Measurements from ENCODE around the gene METRNL.
A peak's percentile ranks its signal among the peaks of the same experiment; 100 is the strongest.

METRNL gene

DNA sequence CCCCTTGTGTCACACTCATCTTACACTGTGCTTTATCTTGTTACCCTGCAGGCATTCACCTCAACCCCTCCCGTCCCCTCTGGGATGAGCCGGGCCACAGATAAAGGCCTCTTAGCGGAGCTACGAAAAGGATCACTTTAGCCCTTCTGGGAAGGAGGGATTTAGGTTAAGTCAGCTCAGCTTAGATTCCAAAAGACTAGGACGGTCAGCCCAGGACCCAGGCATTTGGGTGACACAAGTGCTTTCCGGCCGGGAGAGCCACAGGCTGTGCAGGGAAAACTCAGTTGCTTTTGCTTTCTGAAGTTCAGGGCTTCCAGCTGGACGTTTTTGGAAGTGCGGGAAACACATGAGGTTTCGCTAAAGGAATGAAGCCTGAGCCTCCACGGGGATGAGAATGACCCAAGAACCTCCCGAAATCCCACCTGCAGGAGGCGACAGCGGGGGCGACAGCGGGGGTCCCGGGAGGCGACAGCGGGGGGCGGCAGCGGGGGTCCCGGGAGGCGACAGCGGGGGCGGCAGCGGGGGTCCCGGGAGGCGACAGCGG, 11.6 kb upstream of the METRNL start:
- DNase-seq = no peak

DNA sequence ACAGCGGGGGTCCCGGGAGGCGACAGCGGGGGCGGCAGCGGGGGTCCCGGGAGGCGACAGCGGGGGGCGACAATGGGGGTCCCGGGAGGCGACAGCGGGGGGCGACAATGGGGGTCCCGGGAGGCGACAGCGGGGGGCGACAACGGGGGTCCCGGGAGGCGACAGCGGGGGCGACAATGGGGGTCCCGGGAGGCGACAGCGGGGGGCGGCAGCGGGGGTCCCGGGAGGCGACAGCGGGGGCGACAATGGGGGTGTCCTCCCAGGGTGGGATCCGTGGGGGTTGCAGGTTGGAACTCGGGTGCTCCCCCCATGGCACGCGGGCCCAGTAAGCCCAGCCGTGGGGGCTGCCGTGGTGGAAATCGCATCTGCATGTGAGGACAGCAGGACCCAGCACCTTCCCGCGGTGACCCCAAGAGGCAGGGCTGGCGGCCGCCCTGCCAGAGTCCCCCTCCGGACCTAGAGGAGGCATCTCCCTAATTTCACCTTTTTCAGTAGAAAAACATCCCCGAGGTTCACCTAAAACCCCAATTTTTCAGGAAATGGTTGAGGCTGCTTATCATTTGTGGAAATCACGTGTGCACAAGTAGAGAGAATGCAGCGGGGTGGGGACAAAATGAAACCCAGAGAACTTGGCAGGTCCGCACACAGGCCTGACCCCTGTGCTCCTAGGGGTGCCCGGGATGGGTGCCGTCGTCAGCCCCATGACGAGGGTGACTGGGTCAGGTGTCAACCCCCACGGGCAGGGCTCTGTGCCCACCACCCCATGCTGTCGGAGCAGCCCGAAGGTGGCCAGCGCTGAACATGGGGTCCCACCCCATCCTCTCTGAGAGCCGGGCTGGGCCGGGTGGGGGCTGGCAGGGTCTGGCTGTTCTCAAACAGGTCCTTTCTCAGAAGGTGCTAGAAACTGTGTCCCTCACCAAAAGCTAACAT, 10.5 kb upstream of the METRNL start:
- peak; percentile 32 for DNase-seq

DNA sequence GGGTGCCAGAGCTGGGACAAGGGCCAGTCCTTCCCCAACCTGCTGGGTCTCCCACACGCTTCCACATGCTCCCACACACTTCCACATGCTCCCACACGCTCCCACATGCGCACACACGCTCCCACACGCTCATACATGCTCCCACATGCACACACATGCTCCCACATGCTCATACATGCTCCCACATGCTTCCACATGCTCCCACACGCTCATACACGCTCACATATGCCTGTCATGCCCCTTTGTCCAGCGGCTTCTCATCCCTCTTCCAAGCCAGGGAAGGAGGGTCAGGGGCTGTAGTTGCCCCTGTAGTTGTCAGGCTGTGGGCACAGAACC, 9.9 kb upstream of the METRNL start:
- no peak for DNase-seq

DNA sequence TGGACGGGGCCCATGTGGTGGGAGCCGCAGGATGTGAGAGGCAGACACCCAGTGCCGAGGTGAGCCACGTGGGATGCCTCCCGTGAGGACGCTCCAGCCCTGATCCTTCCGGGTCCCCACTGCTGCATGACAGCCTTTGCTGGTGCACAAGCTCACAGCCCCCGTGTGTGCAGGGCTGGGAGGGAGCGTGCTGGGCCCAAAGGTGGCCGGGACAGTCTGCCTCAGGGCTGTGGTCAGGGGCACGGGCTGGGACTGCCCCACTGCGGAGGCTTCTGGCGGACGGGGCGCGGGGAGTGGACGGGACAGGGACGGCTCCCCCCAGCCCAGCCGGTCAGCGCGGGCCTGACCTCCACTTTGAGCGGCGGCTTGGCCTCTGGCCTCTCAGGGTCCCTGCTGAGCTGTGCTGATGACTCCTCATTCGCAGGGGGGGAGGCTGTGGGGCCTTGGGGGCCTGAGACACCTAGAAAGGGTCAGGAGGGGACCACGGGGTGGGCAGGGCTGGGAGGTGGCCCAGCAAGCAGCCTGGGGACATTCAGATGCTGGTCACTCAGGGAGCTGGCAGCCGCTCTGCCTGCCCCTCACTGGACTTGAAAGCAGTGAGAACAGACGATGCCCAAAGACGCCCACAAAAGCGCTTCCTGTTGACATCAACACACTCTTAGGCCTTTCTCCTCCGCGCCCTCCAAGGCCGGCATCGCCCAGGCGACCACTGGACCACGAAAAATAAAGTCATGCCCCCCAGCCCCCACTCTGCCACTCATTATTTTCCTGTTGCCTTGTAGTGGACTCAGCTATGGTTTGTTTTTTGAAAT, 9.3 kb upstream of the METRNL start:
- DNase-seq = no peak

DNA sequence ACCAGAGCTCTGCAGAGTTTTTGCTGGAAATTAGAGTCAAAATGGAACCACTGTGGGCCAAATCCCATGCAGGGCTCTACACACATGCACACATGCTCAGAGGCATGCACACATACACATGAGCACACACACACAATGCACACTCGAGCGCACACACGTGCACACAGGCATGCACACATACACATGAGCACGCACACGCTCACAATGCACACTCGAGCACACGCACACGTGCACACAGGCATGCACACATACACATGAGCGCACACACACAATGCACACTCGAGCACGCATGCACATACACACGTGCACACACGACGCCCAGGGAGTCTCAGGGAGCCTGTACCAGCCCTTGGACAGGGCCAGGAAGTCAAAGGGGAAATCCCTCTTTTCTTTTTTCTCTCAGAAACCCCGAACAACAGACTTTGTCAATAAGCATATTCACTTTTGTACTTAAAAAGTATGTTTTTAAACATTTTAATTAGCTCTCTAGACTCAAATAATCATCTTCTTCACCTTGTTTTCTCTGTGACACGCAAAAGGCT, 8.5 kb upstream of the METRNL start:
- no peak for DNase-seq

DNA sequence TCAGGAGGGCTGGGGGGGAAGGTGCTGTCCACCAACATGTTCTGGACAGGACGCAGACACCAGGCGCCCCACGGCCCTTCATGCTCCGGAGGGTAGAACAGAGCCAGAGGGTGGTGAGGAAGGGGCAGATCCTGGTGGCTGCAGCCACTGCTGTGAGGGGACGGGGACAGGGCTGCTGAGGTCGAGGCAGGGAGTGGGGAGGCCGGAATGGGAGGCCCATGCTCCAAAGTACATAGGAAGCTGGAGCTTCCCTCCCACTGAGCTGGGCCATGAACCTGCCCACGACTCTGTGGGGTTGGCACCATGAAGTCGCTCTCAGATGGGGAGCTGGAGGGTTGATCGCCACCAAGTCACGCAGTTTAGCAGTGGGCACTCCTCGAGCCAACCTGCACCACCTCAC, 8.0 kb upstream of the METRNL start:
- DNase-seq = no peak

DNA sequence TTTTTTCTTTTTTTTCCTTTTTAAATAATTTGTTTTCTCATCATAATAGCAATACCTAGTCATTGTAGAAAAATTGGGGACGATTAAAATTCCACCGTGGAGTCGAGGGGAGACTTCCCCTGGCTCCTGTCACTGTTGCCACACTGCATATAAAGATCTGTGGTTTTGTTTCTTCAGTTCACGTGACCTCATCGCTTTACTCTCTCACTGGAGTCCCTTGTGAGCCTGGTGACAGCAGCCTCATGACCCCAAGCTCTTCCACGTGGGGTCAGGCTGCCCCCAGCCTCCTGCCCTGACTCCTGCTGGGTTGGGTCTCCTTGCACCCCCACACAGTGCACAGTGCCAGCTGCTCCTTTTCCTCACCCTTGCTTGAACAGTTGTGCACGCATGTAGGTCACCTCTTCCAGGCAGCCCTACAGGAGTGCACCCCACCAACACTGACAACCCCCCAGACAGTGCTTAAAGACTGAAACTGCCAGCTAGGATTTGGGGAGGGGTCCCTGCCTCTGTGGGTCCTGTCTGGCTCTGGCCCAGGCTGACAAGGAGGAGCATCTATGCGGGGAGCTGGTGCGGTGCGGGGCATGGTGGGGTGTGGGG, 7.3 kb upstream of the METRNL start:
- DNase-seq = peak; percentile 34

DNA sequence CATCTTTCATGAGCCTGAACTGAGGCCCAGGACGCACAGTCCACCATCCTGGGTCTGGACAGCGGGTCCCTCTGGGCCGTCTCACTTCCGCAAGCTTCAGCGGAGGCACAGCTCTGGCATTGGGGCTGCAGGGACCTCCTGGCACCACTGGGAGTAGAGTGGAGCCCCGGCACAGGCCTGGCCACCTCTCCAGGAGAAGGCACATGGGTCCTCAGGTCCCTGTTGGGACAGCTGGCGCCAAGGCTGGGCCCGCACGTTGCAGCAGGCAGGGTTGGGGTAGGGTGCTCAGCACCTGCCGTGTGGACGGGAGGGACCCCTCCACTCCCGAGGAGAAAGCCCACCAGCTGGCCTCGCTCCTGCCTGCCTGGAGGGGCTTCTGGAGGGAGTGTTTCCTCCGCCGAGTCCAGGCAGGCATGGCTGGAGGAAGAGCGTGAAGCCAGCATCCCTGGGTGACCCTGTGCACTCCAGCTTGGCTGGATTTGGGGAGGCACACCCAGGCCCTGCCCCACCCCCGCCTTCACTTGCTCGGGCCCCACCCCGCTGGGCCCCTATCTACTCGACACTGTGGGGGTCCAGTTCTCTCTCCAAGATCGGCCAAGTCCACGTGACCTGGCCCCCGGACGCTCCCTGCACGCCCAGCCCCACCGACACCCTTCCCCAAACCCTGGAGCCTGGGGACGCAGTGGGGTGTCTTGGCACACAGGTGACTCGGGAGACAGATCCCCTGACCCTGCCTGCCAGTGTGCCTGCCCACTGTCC, 6.6 kb upstream of the METRNL start:
- no peak for DNase-seq

DNA sequence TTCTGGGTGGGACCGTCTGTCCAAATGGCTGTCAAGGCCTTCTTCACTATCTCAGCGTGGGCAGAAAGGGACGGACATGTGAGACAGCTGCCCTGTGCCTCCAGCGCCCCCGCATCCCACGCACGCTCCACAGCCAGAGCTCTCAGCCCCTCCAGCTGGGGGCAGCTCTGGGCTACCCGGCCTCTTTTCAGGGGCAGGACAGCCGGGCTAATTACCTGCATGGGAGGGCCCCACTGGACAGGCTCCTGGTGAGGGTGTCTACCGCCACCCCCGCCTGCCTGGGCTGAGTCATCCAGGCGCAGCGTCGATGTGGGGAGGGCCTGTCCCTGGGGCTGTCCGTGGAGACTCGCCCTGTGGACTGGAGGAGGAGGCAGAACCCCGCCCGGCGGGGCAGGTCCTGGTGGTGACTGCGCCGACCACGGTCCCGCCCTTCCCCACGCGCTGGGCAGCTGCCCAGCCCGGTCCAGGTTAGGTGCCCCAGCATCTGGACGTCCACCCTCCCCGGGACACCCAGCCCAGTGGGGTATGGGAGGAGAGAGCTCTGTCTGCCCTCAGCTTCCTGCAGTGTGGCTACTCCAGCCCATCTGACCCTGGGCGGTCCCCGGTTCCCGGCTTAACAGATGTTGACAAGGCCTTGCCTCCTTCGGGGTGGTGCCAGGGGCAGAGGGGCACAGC, 5.9 kb upstream of the METRNL start:
- no peak for DNase-seq

DNA sequence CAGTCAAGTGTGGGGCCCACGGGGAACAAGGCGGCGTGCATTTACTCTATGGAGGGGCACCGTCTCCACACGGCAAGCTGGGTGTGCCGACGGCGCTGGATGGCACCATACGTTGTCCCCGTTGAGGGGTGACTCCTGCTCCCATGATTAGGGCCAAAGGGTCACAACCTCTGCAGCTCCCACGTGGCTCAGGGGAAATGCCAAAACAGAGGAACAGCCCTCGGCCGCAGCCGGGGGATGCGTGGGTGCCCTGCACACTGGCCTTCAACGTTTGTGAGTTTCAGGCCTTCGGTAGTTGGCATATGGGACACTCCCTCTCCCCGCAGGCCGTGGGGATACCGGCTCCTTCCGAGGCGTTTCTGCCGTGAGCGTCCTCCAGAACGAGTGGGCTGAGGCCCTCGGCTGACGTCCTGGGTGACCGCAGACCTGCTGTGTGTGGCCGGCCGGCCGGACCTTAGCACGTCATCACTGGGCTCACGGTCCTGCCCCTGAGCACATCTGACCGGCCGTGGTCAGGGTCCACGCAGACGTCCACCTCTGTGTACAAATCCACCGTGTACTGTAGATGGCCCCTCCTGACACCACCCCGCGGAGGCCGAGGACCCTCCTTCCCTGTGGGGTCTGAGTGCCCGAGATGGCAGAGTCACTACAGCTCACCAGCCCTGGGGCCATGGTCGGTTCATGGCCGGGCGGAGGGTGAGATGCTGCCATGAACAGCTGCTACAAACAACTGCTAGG, 4.8 kb upstream of the METRNL start:
- DNase-seq = no peak

DNA sequence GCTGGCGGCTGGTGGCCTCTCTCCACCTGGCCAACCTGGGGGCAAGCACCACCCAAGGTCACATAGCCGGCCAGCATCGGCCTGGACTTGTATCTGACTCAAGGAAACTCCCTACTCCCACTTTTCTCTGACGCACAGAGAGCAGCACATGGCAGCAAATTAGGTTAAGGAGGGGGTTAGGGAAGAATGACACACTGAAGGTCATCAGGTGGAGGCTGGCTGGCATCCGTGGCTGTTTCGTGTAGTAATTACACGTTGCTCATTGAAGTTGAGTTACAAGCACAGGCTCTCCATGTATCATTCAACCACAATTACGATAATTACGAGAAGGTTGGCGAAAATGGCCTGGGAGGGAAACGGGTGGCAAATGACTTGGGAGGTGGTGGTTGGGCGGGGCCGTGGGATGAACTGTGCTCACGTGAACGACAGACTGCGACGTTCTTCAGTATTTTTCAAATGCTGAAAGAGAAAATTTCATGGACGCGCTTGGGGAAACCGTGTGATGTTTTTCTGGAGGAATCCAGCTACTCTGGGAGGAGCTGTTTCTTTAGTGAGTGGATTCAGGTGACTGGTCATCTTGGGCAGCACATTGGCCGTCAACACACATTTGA, 4.0 kb upstream of the METRNL start:
- DNase-seq = no peak

DNA sequence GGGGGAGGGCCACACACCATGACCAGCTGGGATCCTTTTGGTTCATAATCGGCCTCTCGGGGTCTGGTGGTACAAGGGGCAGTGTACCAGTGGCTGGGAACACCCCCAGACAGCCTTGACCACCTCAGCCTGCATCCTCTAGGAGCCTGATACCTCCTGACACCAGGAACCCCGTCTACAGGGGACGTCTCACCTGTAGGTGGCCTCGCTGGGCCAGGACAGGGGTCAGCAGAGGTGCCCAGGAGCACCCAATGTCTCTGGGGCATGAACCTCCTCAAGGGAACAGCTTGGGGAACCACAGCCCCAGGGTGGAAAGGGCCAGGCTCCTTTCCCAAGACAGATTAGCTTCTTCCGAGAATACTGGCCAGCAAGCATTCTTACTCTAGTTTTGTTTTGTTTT, 2.5 kb upstream of the METRNL start:
- no peak for DNase-seq

DNA sequence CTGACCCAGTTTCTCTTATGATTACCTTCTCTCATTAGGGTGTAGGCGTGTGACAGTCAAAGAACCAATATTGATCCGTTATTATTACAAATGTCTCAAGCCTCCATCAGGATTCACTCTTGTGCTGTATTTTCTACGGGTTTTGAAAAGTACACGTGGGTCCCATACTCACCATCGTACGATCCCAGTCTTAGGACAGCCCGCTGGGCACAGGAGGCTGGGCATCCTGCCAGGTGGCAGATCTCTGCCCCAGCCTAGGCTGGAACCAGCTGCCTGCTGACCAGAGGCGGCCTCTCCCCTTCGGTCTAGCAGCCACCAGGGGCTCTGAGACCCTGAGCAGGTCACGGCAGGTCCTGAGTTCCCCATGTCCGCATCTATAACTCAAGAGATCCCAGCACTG, 2.0 kb upstream of the METRNL start:
- DNase-seq = no peak

DNA sequence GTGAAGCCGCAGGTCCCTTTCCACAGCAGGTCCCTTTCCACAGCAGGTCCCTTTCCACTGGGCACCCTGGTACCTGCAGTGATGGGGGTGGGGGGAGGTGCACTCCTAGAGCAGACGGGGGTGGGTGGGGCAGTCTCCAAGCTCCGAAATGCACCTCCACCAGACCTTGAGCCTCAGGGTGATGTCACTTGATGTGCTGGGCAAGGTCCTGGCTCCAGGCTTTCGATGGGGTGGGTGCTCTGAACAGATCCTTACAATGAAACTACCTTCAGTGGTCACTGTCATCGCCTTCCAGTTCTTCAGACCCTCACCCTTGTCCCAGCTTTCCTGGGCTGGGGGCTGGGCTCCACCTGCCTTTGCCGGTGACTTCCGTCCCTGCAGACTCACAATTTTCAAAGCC, 1.5 kb upstream of the METRNL start:
- no peak for DNase-seq

DNA sequence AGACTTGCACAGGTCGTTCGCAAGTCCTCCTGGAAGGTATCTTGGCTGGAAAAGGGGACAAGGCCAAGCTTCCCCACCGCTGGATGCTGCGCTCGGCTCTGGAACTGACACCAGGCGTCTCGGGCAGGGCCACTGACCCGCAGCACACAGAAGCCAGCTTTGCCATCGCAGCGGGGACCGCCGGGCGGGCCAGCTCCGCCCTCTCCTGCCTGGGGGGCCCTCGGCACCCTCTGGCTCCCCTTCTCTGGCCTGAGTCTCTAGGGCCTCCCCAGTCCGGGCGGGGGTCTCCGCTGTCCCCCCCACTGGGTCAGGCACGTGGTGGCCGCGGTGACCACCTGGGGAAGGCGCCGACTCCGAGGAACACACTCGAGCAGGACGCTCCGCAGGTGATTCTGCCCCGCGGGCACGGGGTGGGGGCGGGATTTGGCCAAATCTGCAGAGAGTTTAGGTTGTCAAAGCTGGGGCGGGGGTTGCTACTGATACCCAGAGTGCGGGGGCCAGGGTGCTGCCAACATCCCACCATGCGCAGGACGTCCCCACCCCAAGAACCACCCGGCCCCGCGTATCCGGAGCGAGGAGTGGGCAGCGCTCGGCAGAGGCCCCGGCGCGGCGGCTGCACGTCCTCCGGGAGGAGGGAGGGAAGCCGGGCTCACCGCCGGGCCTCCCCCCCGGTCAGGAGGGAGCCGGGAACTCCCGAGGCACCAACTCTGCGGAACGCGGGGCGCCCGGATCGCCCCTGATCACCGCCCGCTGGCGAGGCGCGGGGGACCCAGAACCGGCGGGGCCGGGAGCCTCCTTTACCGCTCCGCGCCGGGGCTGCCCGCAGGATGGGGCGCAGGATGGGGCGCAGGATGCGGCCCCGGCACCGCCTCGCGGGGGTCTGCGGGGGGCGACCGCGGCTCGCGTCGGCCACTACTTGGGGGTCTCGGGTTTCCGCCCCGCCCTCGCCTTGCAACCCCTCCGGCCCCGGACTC, 744 bp upstream of the METRNL start:
- DNase-seq = no peak

DNA sequence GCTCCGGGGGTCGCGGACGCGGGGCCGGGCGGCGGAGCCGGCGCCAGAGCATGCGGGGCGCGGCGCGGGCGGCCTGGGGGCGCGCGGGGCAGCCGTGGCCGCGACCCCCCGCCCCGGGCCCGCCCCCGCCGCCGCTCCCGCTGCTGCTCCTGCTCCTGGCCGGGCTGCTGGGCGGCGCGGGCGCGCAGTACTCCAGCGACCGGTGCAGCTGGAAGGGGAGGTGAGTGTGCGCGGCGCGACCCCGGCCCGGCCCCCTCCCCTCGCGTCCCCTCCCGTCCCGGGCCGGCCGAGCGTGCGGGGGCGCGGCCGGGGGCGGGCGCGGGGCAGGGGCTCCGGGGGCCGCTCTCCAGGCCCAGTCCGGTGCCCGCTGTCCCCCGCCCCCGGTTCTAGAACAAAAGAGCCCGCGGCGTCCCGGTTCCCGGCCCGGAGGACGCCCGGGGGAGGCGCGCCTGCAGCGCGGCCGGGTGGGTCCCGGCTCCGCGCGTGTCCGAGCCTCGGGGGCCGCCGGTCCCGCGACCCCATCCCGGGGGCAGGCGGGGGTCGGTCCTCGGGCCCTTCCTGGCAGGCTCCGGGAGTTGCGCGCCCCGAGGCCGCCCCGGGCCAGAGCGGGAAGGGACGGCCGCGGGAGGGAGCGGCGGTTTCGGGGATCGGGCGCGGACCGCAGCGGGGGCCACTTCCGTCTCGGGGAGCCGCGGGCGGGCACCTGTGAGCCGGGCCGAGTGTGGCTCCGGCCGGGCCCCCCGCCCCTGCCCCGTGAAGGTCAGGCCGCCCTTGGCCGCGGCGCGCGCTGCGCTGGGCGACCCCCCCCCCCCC, 563 bp downstream of the METRNL start:
- no peak for DNase-seq

DNA sequence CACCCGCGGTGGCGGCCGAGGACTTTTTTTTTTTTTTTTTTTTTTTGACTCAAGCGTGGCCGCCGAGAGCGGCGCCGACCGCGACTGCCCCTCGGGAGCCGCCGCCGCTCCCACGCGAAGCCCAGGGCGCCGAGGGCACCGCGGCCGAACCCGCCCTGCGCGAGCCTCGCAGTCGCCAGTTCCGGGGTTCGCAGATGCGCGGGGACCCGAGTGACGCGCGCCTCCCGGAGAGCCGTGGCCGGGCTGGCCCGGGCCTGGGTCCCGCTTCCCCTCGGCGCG, 1.1 kb downstream of the METRNL start:
- DNase-seq = no peak

DNA sequence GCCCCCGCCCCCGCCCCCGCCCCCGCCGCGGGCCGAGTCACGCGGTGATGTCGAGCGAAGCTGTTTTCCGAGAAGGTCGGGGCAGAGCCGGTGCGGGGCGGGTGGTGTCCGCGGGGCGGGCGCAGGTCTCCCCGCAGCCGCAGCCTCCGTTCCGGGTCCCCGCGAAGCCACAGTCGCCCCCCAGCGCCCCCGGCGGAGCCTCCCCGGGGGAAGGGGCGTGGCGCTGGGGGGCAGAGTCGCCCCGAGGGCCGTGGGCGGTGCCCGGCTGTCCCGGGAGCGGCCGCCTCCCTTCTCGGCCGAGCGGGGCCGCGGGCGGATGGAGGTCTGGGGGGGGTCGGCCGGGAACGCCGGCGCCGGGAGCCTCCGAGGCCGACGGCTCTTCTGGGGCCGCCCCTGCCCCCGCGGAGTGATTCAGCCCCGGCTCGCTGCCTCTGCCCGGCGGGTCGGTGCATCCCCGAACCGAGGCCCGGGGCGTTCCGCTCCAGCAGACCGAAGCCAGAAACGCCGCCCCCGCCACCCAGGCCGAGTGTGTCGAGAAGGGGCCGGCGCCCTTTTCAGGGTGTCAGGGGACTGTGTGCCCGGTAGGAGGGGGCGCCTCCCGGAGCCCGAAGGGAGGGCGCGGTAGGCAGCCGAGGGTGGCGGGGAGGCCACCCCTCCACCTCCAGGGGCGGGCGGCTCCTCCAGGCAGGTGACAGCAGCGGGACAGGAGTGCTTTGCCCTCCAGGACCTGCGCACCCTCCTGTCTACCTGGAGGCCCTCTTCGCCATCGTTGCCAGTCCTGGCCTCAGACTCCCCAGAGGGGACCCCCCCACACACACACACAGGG, 1.7 kb downstream of the METRNL start:
- peak; percentile 60 for DNase-seq
